ENCODE measurements around the gene GRM1.

GRM1 gene

DNA sequence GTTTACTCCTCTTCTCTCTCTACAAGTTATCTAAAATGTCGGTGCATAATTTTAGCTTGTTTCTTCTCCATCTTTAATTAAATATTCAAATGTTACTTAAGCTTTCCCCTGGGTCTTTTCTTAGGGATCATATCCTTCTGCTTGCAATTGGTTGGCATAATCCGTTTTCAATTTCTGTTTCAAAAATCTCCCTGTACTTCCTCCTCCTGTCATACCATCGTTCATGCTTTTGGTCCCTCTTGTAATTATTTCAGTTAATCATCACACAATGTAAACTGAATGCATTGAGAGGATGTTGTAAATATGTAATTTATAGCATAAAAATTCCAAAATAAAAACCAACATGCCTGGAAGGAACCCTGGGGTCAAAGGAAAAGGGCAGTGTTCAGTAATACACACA is 325.6 kb downstream of the GRM1 start:
- TF ChIP-seq BCL11A (tag by site-specific recombination; IDR thresholded peaks at IDR 0.05; ENCODE audit: low read depth) = no peak
- no peak for TF ChIP-seq ZNF146 (tag by site-specific recombination; IDR thresholded peaks at IDR 0.05)
- no peak for TF ChIP-seq ZNF544 (tag by site-specific recombination; IDR thresholded peaks at IDR 0.05)
- TF ChIP-seq PRDM1 (tag by site-specific recombination; IDR thresholded peaks at IDR 0.05) = no peak
- no peak for TF ChIP-seq TRIM28 (IDR thresholded peaks at IDR 0.05; ENCODE audit: borderline replicate concordance, low read length)
- TF ChIP-seq SP3 (tag by site-specific recombination; IDR thresholded peaks at IDR 0.05) = no peak
- ChIA-PET CTCF (no interaction called here), POLR2A (no interaction called here)

DNA sequence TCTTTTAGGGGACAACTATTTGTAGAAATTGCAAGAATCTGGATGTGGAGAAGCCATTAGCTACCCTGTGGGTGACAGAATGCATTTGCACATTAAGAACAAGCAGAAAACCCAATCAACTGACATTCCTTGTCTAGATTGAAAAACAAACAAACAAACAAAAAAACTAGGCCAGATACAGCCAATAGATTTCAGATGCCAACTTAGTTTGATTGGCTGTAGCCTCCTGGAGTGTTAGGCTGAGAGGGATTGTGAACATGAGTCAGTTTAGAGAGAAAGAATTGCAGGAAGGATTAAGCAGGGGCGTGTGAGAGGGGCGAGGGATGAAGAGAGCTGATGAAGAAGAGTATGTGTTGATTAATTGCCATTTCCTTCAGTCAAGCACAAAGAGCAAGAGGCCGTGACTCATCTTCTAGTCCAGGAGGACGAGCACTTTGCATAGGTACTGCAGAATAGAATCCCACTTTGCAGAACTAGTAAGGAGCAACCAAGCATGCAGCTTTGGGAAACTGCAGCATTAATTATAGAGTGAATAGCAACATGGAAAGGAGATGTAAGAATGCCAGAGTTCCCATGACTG is 326.7 kb downstream of the GRM1 start:
- Histone ChIP-seq H3K36me3 (ENCODE audit: control insufficient read depth in 2 of 2, insufficient read depth in 1 of 2, low read length in 2 of 2) (no peaks in the 10 kb centered on the region), H3K4me3 (ENCODE audit: low read depth, low read length) (no peak overlapping the region), H3K4me1 (ENCODE audit: control insufficient read depth, insufficient read depth, low read length) (peaks cover 3% of the 10 kb centered on the region; the same call in 1 of the 2 replicates), H3K27ac (ENCODE audit: extremely low read depth, low read depth, low read length) (no peak overlapping the region), H3K9me3 (ENCODE audit: control insufficient read depth, insufficient read depth, low read depth, low read length) (no peaks in the 10 kb centered on the region)
- CTCF ChIA-PET = interaction anchor here (0.8 kb wide), 1 partner anchor 347 kb away, joined by 3 read pairs; no protein-coding TSS in a partner anchor
- POLR2A ChIA-PET = no interaction called here
- TF ChIP-seq PRDM1 (tag by site-specific recombination; IDR thresholded peaks at IDR 0.05) (no peak), ZNF530 (tag by site-specific recombination; IDR thresholded peaks at IDR 0.05; ENCODE audit: low read depth) (no peak), ZNF660 (tag by site-specific recombination; IDR thresholded peaks at IDR 0.05) (no peak), GLIS2 (tag by site-specific recombination; IDR thresholded peaks at IDR 0.05) (no peak), ZNF391 (tag by site-specific recombination; IDR thresholded peaks at IDR 0.05; ENCODE audit: borderline replicate concordance, low read depth) (no peak), ZNF48 (tag by site-specific recombination; IDR thresholded peaks at IDR 0.05) (no peak), ZNF610 (tag by site-specific recombination; IDR thresholded peaks at IDR 0.05; ENCODE audit: borderline replicate concordance) (no peak), OSR2 (tag by site-specific recombination; IDR thresholded peaks at IDR 0.05) (no peak), SCRT1 (tag by site-specific recombination; IDR thresholded peaks at IDR 0.05; ENCODE audit: borderline replicate concordance) (no peak), ZBTB21 (tag by site-specific recombination; IDR thresholded peaks at IDR 0.05) (no peak), GLI4 (tag by site-specific recombination; IDR thresholded peaks at IDR 0.05) (no peak), ZFP69B (tag by site-specific recombination; IDR thresholded peaks at IDR 0.05) (no peak), HOXD13 (CRISPR knock-in tag; IDR thresholded peaks at IDR 0.05; ENCODE audit: borderline replicate concordance) (no peak), ZNF514 (tag by site-specific recombination; IDR thresholded peaks at IDR 0.05) (no peak)
- TF ChIP-seq, protein P1, sequence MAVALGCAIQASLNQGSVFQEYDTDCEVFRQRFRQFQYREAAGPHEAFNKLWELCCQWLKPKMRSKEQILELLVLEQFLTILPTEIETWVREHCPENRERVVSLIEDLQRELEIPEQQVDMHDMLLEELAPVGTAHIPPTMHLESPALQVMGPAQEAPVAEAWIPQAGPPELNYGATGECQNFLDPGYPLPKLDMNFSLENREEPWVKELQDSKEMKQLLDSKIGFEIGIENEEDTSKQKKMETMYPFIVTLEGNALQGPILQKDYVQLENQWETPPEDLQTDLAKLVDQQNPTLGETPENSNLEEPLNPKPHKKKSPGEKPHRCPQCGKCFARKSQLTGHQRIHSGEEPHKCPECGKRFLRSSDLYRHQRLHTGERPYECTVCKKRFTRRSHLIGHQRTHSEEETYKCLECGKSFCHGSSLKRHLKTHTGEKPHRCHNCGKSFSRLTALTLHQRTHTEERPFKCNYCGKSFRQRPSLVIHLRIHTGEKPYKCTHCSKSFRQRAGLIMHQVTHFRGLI (tag by site-specific recombination; IDR thresholded peaks at IDR 0.05) = no peak
- TF ChIP-seq, protein P2, sequence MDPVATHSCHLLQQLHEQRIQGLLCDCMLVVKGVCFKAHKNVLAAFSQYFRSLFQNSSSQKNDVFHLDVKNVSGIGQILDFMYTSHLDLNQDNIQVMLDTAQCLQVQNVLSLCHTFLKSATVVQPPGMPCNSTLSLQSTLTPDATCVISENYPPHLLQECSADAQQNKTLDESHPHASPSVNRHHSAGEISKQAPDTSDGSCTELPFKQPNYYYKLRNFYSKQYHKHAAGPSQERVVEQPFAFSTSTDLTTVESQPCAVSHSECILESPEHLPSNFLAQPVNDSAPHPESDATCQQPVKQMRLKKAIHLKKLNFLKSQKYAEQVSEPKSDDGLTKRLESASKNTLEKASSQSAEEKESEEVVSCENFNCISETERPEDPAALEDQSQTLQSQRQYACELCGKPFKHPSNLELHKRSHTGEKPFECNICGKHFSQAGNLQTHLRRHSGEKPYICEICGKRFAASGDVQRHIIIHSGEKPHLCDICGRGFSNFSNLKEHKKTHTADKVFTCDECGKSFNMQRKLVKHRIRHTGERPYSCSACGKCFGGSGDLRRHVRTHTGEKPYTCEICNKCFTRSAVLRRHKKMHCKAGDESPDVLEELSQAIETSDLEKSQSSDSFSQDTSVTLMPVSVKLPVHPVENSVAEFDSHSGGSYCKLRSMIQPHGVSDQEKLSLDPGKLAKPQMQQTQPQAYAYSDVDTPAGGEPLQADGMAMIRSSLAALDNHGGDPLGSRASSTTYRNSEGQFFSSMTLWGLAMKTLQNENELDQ (tag by site-specific recombination; IDR thresholded peaks at IDR 0.05; ENCODE audit: low read depth) = no peak
- TF ChIP-seq, protein P3, sequence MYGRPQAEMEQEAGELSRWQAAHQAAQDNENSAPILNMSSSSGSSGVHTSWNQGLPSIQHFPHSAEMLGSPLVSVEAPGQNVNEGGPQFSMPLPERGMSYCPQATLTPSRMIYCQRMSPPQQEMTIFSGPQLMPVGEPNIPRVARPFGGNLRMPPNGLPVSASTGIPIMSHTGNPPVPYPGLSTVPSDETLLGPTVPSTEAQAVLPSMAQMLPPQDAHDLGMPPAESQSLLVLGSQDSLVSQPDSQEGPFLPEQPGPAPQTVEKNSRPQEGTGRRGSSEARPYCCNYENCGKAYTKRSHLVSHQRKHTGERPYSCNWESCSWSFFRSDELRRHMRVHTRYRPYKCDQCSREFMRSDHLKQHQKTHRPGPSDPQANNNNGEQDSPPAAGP (tag by site-specific recombination; IDR thresholded peaks at IDR 0.05) = no peak

More for the DNA sequence above, 325.6 kb downstream of the GRM1 start:
- Histone ChIP-seq H3K27ac (ENCODE audit: extremely low read depth, low read depth, low read length) (no peak overlapping the region), H3K9me3 (ENCODE audit: control insufficient read depth, insufficient read depth, low read depth, low read length) (no peaks in the 10 kb centered on the region), H3K36me3 (ENCODE audit: control insufficient read depth in 2 of 2, insufficient read depth in 1 of 2, low read length in 2 of 2) (no peaks in the 10 kb centered on the region), H3K4me1 (ENCODE audit: control insufficient read depth, insufficient read depth, low read length) (peaks cover 3% of the 10 kb centered on the region; the same call in 1 of the 2 replicates), H3K4me3 (ENCODE audit: low read depth, low read length) (no peak overlapping the region)

Measured in HEK293 (cell line).